Osteocyte (in vitro differentiated cells): Measurements from ENCODE around the gene FCMR. TPM values are rescaled to one million over a fixed set of nuclear protein-coding genes. Genes with fewer than 3 reads are reported as not detected.

Experiments used
- DNase-seq: peaks from one replicate; pipeline ENCODE4 v3.0.0; 2021; ENCODE audit warnings: mixed read lengths; ENCODE audit not compliant: unreplicated experiment; ENCODE audit errors: extremely low spot score
- H3K27ac Mint-ChIP-seq: one replicate; pipeline ENCODE4 v1.8.0; 2021; ENCODE audit warnings: mild to moderate bottlenecking, mixed read lengths; ENCODE audit not compliant: unreplicated experiment
- H3K27me3 Mint-ChIP-seq: one replicate; pipeline ENCODE4 v1.8.0; 2021; ENCODE audit warnings: mixed read lengths; ENCODE audit not compliant: unreplicated experiment
- H3K36me3 Mint-ChIP-seq: one replicate; pipeline ENCODE4 v1.8.0; 2021; ENCODE audit warnings: mixed read lengths; ENCODE audit not compliant: unreplicated experiment
- H3K4me1 Mint-ChIP-seq: one replicate; pipeline ENCODE4 v1.8.0; 2021; ENCODE audit warnings: mixed read lengths; ENCODE audit not compliant: unreplicated experiment
- H3K4me3 Mint-ChIP-seq: one replicate; pipeline ENCODE4 v1.8.0; 2021; ENCODE audit warnings: mild to moderate bottlenecking, moderate library complexity, mixed read lengths; ENCODE audit not compliant: unreplicated experiment
- H3K9me3 Mint-ChIP-seq: one replicate; pipeline ENCODE4 v1.8.0; 2021; ENCODE audit warnings: mixed read lengths; ENCODE audit not compliant: unreplicated experiment
- total RNA-seq: library from RNA; stranded (reverse); gene quantifications from 2 replicates; pipeline ENCODE4 v1.2.1, GENCODE V29; 2021
- TF ChIP-seq, protein P1 (sequence below): fragments of 200-600 bp; sonication (generic); IDR thresholded peaks from 2 replicates; pipeline ENCODE4 v1.5.0; 2021; ENCODE audit warnings: antibody characterized with exemption, mild to moderate bottlenecking, moderate library complexity

Gene FCMR
- total RNA-seq, 1 donor from 2014 or later = not detected

DNA sequence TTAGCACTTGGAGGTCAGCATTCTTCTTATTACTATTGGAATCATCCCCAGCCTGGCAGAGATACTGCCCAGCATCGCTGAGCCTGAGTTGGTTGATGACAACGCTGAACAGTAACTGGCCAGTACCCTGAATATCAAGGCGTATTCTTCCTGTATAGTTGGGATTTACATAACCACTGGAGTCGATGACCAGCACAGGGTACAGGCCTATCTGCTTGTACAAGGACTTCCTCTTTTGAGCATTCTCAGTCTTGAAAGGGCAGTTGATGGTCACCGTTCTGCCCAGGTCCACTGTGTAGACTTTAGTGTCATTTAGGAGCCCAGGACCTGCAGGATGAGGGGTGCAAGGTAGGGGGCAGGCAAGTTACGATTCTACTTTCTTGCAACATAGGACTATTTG is 15.7 kb upstream of the FCMR start:
- peaks cover 4% of the 10 kb centered on the region for H3K27me3 Mint-ChIP-seq

GRCh38 chr1:206935491-206936067 is 13.8 kb upstream of the FCMR start:
- Mint-ChIP-seq H3K4me3 (no peak overlapping the region), H3K4me1 (no peaks in the 10 kb centered on the region), H3K9me3 (no peaks in the 10 kb centered on the region), H3K36me3 (no peaks in the 10 kb centered on the region), H3K27ac (no peak overlapping the region), H3K27me3 (peaks cover 4% of the 10 kb centered on the region)
- DNase-seq = no peak
- TF ChIP-seq, protein P1, sequence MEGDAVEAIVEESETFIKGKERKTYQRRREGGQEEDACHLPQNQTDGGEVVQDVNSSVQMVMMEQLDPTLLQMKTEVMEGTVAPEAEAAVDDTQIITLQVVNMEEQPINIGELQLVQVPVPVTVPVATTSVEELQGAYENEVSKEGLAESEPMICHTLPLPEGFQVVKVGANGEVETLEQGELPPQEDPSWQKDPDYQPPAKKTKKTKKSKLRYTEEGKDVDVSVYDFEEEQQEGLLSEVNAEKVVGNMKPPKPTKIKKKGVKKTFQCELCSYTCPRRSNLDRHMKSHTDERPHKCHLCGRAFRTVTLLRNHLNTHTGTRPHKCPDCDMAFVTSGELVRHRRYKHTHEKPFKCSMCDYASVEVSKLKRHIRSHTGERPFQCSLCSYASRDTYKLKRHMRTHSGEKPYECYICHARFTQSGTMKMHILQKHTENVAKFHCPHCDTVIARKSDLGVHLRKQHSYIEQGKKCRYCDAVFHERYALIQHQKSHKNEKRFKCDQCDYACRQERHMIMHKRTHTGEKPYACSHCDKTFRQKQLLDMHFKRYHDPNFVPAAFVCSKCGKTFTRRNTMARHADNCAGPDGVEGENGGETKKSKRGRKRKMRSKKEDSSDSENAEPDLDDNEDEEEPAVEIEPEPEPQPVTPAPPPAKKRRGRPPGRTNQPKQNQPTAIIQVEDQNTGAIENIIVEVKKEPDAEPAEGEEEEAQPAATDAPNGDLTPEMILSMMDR = peak; percentile 28

More for the DNA sequence above, 15.7 kb upstream of the FCMR start:
- TF ChIP-seq, protein P1 = no peak
- no peaks in the 10 kb centered on the region for H3K9me3 Mint-ChIP-seq
- no peaks in the 10 kb centered on the region for H3K36me3 Mint-ChIP-seq
- no peak overlapping the region for H3K4me3 Mint-ChIP-seq
- H3K4me1 Mint-ChIP-seq = no peaks in the 10 kb centered on the region
- DNase-seq = no peak
- H3K27ac Mint-ChIP-seq = no peak overlapping the region

DNA sequence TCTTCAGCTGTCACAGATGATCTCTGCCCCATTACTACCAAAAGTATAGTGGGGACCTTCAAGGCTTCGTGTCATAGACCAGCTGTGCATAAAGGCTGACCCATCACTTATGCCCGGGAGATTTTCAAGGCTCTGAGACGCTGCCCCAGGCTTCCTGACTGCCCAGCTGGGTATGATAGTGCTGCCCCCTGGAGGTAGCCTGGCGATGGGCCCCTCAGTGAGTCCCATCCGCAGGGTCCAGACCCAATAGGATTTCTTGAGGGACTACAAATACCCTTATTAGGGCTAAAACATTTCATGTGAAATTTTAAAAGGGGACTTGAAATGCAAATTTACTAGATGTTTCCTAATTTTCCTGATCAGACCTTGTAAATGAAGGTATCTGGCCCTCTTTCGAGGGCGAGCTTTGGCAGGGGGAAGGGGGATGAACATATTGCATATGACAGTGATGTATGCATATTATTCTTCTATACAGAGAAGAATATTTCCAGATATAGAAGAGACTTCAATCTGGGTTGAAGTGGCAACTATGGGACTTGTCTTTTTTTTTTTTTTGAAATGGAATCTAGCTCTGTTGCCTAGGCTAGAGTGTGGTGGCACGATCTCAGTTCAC is 11.7 kb upstream of the FCMR start:
- TF ChIP-seq, protein P1 = peak; percentile 36
- no peaks in the 10 kb centered on the region for H3K36me3 Mint-ChIP-seq
- no peak for DNase-seq
- H3K27ac Mint-ChIP-seq = no peak overlapping the region
- H3K9me3 Mint-ChIP-seq = no peaks in the 10 kb centered on the region
- H3K4me1 Mint-ChIP-seq = no peaks in the 10 kb centered on the region
- H3K27me3 Mint-ChIP-seq = no peaks in the 10 kb centered on the region
- H3K4me3 Mint-ChIP-seq = no peak overlapping the region

DNA sequence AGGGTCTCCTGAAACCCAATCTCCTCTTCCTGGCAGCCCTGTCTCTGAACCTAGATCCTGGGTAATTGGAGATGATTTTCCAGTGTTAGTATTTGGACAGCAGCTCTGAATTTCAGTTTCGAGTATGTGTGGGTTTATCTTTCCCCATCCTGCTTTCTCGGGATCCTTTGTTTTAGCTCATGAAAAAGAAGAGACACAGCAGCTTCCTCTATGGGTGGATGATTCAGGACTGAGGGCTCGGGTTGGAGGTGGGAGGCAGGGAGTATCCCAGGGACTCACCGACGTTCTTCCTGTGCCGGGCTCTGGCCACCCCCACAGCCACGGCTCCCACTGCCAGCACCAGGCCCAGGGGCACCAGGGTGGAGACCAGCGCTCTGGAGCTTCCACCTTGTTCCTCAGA is 10.4 kb upstream of the FCMR start:
- TF ChIP-seq, protein P1 = no peak
- DNase-seq = no peak
- Mint-ChIP-seq H3K9me3 (no peaks in the 10 kb centered on the region), H3K27me3 (no peaks in the 10 kb centered on the region), H3K4me1 (no peaks in the 10 kb centered on the region), H3K4me3 (no peak overlapping the region), H3K27ac (no peak overlapping the region), H3K36me3 (no peaks in the 10 kb centered on the region)

GRCh38 chr1:206931709-206932108 is 10.0 kb upstream of the FCMR start:
- no peak overlapping the region for H3K27ac Mint-ChIP-seq
- TF ChIP-seq, protein P1 = no peak
- H3K27me3 Mint-ChIP-seq = no peaks in the 10 kb centered on the region
- H3K36me3 Mint-ChIP-seq = no peaks in the 10 kb centered on the region
- H3K4me3 Mint-ChIP-seq = no peak overlapping the region
- no peaks in the 10 kb centered on the region for H3K9me3 Mint-ChIP-seq
- no peak for DNase-seq
- H3K4me1 Mint-ChIP-seq = no peaks in the 10 kb centered on the region
